Caki2 (cell line): Measurements from ENCODE around the gene SLF2. TPM values are rescaled to one million over a fixed set of nuclear protein-coding genes. Genes with fewer than 3 reads are reported as not detected.
A peak's percentile ranks its signal among the peaks of the same experiment; 100 is the strongest.
"Not testable (repeated sequence)": the region's sequence is repeated elsewhere in the genome, so short reads cannot be mapped to it uniquely, and the experiment has no call there.

Source experiments
- DNase-seq: peaks from one replicate; pipeline ENCODE4 v3.0.0-alpha.2; 2015; ENCODE audit warnings: low read depth
- in situ Hi-C: cut with HindIII; loops from 2 replicates; pipeline ENCODE4 v1.10.0; 2016; ENCODE audit warnings: low sequenced_read_pairs, low pct_unique_long_range_greater_than_20kb, mixed read lengths
- total RNA-seq: library from RNA; depleted of rRNA; stranded (reverse); fragments of >200 nt; shearing (Covaris generic); gene quantifications from 2 replicates; pipeline ENCODE4 v1.2.3, GENCODE V29; 2014; ENCODE audit warnings: low replicate concordance

SLF2 gene
- total RNA-seq, 1 experiment from 2014 or later: 8.9 TPM

DNA sequence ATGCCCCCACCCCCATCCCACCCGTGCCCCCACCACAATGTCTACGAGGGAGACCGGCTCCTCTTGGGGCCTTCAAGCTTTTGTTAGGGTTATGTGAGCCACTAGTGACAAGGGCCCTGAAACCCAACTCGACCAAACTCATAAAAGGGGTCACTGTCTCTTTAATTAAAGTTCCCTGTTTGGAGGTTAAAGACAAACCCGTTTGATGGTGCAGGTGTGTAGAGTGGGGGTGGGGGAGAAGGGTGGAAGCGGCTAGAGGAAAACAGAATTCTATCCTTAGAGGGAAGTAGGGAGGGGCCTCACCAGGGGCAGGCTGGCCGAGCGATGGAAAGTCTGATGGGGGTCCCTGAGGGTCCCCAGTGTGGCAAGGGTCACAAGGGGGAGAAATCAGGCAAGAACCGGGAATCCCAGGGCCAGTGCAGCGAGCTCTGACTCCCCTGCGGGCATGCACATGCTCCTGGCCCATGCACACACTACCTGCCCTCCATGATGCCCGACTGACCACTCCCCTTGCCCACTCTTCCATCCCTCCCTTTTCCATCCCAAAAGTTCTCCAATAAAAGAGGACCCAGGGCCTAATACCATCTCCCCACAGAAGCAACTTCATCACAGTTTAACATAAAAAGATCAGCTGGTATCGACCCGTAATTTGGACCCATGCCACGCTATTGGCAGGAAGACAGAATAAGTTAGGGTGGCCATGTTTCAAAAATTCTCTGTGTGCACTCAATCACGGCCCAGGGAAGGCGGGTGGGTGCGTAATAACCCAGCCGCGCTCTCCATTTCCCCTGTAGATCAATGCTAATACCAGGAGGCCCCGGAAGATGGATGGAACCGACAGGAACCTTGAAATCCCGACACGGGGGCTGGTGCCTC is 35.9 kb upstream of the SLF2 start:
- in situ Hi-C loops: loop anchor here (25.0 kb wide), 1 partner anchor 315 kb away; no protein-coding TSS in a partner anchor
- no peak for DNase-seq

- no peak for DNase-seq
- in situ Hi-C loops: loop anchor here (25.0 kb wide), 1 partner anchor 315 kb away; no protein-coding TSS in a partner anchor
These were observed 35.3 kb upstream of the SLF2 start for GRCh38 chr10:100877461-100877850.

GRCh38 chr10:100878291-100878910 is 34.4 kb upstream of the SLF2 start:
- DNase-seq: peak; percentile 73
- in situ Hi-C loops: loop anchor here (25.0 kb wide), 1 partner anchor 316 kb away; no protein-coding TSS in a partner anchor

DNA sequence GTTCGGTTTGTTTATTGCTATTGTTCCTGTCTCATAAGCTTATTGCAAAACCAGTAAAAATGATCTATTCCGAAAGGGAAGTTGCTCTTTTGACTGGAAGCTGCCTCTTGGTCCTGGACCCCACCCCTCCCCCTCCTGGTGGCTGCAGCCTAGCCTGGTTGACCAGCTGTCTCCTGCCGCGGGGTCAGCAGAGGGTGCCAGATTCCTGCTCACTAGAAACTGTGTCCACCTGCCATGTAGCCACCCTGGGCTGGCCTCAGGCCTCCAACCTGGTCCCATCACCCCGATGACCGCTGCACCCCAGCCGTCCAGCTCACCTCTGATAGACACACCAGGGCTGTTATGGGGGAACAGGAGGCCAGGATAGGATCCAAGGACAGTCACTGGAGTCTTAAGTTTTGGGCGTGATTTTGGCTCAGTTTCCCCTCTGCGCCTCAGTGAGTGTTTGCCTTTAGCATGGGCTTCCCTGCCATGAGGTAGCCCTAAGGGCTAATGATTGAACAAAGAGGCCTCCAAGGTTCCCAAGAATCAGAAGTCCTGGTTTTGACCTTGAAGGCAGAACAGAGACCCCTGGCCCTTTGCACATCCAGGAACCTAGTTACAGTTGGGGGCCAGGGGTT is 32.9 kb upstream of the SLF2 start:
- in situ Hi-C loops: loop anchor here (25.0 kb wide), 1 partner anchor 318 kb away; no protein-coding TSS in a partner anchor
- DNase-seq: no peak

GRCh38 chr10:100881556-100882213 is 31.1 kb upstream of the SLF2 start:
- DNase-seq: no peak
- in situ Hi-C loops: loop anchor here (25.0 kb wide), 1 partner anchor 319 kb away; no protein-coding TSS in a partner anchor

DNA sequence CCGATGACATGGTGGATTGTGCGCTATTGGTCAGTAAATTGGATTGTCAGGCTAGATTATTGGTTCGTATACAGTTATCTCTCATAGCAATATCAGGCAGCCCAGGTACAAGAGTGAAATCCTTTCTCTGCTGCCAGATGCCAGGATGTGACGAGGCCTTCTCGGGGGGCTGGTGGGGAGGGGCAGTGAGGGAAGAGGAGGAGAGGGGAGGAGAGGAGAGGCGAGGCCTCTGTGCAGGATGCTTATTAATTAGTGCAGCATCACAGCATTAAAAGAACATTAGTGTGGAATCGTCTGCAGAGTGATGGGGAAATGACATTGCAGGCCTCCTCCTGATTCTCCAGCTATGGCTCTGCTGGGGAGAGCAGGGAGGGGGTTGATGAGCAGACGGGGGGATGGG is 30.5 kb upstream of the SLF2 start:
- no peak for DNase-seq
- in situ Hi-C loops: loop anchor here (25.0 kb wide), 1 partner anchor 320 kb away; no protein-coding TSS in a partner anchor

DNA sequence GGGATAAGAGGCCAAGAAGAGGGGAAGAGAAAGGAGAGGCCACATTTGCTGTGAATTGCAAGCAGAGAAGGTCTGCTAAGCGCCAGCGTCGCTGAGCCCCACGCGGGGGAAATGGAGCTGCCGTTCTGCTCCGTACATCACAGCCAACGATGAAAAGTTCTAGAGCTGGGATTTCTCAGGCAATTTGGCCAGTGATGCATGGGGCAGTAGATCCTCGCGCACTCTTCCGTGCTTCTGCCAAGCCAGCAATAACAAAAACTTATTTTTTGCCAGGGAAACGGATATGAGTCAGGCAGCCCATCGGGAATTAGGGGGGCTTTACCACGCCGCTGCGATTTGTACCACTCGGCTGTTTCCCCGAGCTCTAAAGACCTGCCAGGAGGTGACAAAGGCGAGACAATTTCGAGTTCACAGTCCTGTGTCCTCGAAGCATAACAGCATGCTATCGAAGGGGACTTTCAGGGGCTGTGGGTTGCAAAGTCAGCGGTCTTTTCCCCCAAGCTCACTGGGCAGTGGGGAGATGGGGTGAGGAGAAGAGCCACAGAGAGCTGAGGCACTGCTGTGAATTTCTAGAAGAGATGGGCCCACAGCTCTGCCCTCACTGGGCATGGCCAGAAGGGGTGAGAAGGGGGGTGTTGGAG is 30.0 kb upstream of the SLF2 start:
- DNase-seq: no peak

GRCh38 chr10:100883312-100883821 is 29.4 kb upstream of the SLF2 start:
- in situ Hi-C loops: loop anchor here (25.0 kb wide), 1 partner anchor 321 kb away; no protein-coding TSS in a partner anchor
- no peak for DNase-seq

More for the DNA sequence above, 30.0 kb upstream of the SLF2 start:
- in situ Hi-C loops: loop anchor here (25.0 kb wide), 1 partner anchor 320 kb away; no protein-coding TSS in a partner anchor

- not testable (repeated sequence) for DNase-seq
- in situ Hi-C loops: loop anchor here (25.0 kb wide), 1 partner anchor 323 kb away; no protein-coding TSS in a partner anchor
These were observed 27.2 kb upstream of the SLF2 start for GRCh38 chr10:100885611-100886010.

GRCh38 chr10:100886091-100886490 is 26.7 kb upstream of the SLF2 start:
- in situ Hi-C loops: loop anchor here (25.0 kb wide), 1 partner anchor 324 kb away; no protein-coding TSS in a partner anchor
- no peak for DNase-seq

GRCh38 chr10:100886521-100886920 is 26.2 kb upstream of the SLF2 start:
- DNase-seq: no peak
- in situ Hi-C loops: loop anchor here (25.0 kb wide), 1 partner anchor 324 kb away; no protein-coding TSS in a partner anchor

GRCh38 chr10:100886963-100887362 is 25.8 kb upstream of the SLF2 start:
- in situ Hi-C loops: loop anchor here (25.0 kb wide), 1 partner anchor 325 kb away; no protein-coding TSS in a partner anchor

GRCh38 chr10:100887761-100888296 is 24.9 kb upstream of the SLF2 start:
- no peak for DNase-seq
- in situ Hi-C loops: loop anchor here (25.0 kb wide), 1 partner anchor 326 kb away; no protein-coding TSS in a partner anchor

More at GRCh38 chr10:100886963-100887362, 25.8 kb upstream of the SLF2 start:
- DNase-seq: no peak

- in situ Hi-C loops: loop anchor here (25.0 kb wide), 1 partner anchor 327 kb away; no protein-coding TSS in a partner anchor
These were observed 23.8 kb upstream of the SLF2 start for GRCh38 chr10:100888957-100889356.

DNA sequence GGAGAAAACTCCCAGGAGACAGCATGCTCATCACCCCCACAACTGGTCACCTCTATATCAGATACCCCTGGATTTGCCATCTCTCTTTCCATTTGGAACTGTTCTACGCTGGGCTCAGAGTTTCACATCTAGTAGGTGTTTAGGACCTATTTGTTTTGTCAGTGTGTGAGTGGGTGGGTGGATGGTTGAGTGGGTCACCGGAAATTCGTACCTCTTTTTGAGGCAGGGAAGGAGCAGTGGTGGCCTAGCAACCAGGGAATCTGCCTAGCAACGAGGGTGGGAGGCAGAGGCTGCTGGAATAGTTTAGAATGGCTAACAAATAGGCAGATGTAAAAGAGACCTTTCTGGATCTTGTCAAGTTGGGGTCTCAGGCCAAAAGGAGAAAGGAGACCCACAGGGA is 23.2 kb upstream of the SLF2 start:
- in situ Hi-C loops: loop anchor here (25.0 kb wide), 1 partner anchor 327 kb away; no protein-coding TSS in a partner anchor

More at GRCh38 chr10:100888957-100889356, 23.8 kb upstream of the SLF2 start:
- DNase-seq: no peak

DNA sequence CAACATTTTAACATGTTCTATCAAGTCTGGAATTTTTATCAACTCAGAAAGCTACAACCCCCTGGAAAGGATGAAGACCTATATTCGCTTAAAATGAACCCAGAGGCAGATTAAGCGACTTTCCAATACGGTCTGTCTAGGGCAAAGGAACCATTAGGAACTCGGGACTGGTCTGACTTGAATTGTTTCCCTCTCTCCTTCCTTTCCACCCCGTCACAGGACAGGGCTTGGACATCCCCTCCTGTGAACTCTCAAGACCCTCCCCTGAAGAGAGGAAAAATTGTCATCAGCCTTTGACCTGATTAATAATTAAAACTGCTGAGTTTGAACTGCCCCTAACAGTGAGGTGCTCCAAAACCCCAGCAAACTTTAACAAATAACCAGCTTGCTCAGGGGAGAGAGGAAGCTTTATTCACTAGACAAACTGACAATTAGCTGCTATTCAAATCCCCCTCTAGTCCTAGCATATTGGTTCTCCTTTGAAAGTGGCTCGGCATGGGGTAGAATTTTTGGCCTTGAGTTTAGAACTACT is 22.6 kb upstream of the SLF2 start:
- in situ Hi-C loops: loop anchor here (25.0 kb wide), 1 partner anchor 328 kb away; no protein-coding TSS in a partner anchor
- DNase-seq: no peak

More for the DNA sequence above, 23.2 kb upstream of the SLF2 start:
- DNase-seq: no peak
